HL-60 (cell line): Measurements from ENCODE around the gene TBX4.

Experiments
- DNase-seq, 2 experiments: peaks; one replicate each; pipeline ENCODE4 v3.0.0-alpha.2; 2010 to 2020; ENCODE audit warnings: low read depth in 1 of 2, low spot score in 1 of 2
- H3K27ac ChIP-seq: fragments of 250-450 bp; sonication (Bioruptor Pico); replicated peaks from 2 replicates; pipeline ENCODE4 v1.5.1; 2020; ENCODE audit warnings: mild to moderate bottlenecking, moderate library complexity
- H3K27me3 ChIP-seq: fragments of 250-450 bp; sonication (Bioruptor Pico); 2 replicates; pipeline ENCODE4 v1.5.1; 2021; ENCODE audit warnings: mild to moderate bottlenecking, moderate library complexity; ENCODE audit not compliant: insufficient read depth, poor library complexity, severe bottlenecking
- H3K4me3 ChIP-seq: replicated peaks from 2 replicates; pipeline ENCODE4 v1.5.1; 2011; ENCODE audit warnings: mild to moderate bottlenecking, control low read depth, low read length; ENCODE audit not compliant: insufficient read depth
- CTCF ChIP-seq: IDR thresholded peaks from one replicate; pipeline ENCODE4 v1.5.1; 2011; ENCODE audit warnings: low read length, control low read depth, inconsistent platforms; ENCODE audit not compliant: insufficient read depth
- GABPA ChIP-seq: IDR thresholded peaks from 2 replicates; pipeline ENCODE4 v1.6.1; 2012; ENCODE audit warnings: low read depth
- POLR2AphosphoS5 ChIP-seq: IDR thresholded peaks from 2 replicates; pipeline ENCODE4 v1.6.1; 2012; ENCODE audit warnings: low read depth
- REST ChIP-seq: IDR thresholded peaks from 2 replicates; pipeline ENCODE4 v1.6.1; 2012; ENCODE audit warnings: low read depth; ENCODE audit not compliant: insufficient replicate concordance
- SPI1 ChIP-seq: IDR thresholded peaks from 2 replicates; pipeline ENCODE4 v1.6.1; 2012; ENCODE audit warnings: low read depth, mild to moderate bottlenecking, borderline replicate concordance

TBX4 gene

GRCh38 chr17:61503961-61504360 lies 51.7 kb downstream of the TBX4 start:
- H3K27me3 ChIP-seq = peaks cover 4% of the 10 kb centered on the region
- no peak for DNase-seq
- TF ChIP-seq SPI1 (no peak), REST (no peak), GABPA (no peak), POLR2AphosphoS5 (no peak)
- no peak overlapping the region for H3K4me3 ChIP-seq
- H3K27ac ChIP-seq = no peak overlapping the region

DNA sequence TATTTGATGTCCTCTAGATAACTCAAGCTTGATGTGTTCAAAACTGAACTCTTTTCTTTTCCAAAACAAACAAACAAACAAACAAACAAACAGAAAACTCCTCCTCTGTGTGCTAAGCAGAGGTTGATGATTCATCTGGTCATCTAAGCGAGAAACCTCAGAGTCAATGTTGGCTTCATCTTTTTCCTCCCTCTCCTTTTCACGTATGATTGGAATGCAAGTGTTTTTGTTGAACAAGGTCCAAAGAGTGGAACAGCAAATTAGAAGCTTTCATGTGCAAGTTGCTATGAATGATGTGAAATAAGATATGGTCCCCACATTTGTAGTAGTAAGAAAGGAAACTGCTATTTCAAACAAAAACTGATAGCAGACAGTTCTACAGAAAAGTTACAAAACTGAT lies 52.5 kb downstream of the TBX4 start:
- no peak for DNase-seq
- H3K4me3 ChIP-seq = no peak overlapping the region
- H3K27me3 ChIP-seq = peaks cover 4% of the 10 kb centered on the region
- TF ChIP-seq REST = no peak
- TF ChIP-seq CTCF = no peak
- TF ChIP-seq POLR2AphosphoS5 = no peak
- no peak for TF ChIP-seq GABPA
- no peak overlapping the region for H3K27ac ChIP-seq

- Histone ChIP-seq H3K27me3 (no peaks in the 10 kb centered on the region), H3K27ac (no peak overlapping the region), H3K4me3 (no peak overlapping the region)
- DNase-seq = no peak
- TF ChIP-seq POLR2AphosphoS5 = no peak
- no peak for TF ChIP-seq CTCF
- no peak for TF ChIP-seq GABPA
- TF ChIP-seq REST = no peak
- TF ChIP-seq SPI1 = no peak
Measured at GRCh38 chr17:61505846-61506627, 53.8 kb downstream of the TBX4 start.
